Measurements from ENCODE around the gene MAP3K12. TPM values are rescaled to one million over a fixed set of nuclear protein-coding genes. Genes with fewer than 3 reads are reported as not detected.
A peak's percentile ranks its signal among the peaks of the same experiment; 100 is the strongest.

Gene MAP3K12
- total and polyA plus RNA-seq, 2 of the 13 experiments (the other 11 are each of a cell fraction or from before 2014, with no cell fraction given), result 0.20 to 1.1 TPM

GRCh38 chr12:53508534-53509170 is 9.4 kb upstream of the MAP3K12 start (continued):
- TF ChIP-seq IKZF5 (CRISPR knock-in tag; IDR thresholded peaks at IDR 0.05) (peak; percentile 58; the same call in 1 of the 2 replicates), JARID2 (CRISPR knock-in tag; IDR thresholded peaks at IDR 0.05; ENCODE audit: insufficient replicate concordance) (no peak), FLYWCH1 (CRISPR knock-in tag; IDR thresholded peaks at IDR 0.05) (no peak), ZNF740 (CRISPR knock-in tag; IDR thresholded peaks at IDR 0.05) (no peak), ZNF160 (CRISPR knock-in tag; IDR thresholded peaks at IDR 0.05) (no peak), IRF1 (CRISPR knock-in tag; IDR thresholded peaks at IDR 0.05; ENCODE audit: low read depth) (no peak), KDM6A (CRISPR knock-in tag; IDR thresholded peaks at IDR 0.05; ENCODE audit: low read depth) (no peak), NKX3-1 (CRISPR knock-in tag; IDR thresholded peaks at IDR 0.05) (no peak), HOXA5 (CRISPR knock-in tag; IDR thresholded peaks at IDR 0.05) (no peak), ZXDC (CRISPR knock-in tag; IDR thresholded peaks at IDR 0.05) (no peak), HCFC1 (IDR thresholded peaks at IDR 0.05; ENCODE audit: low read depth, low read length) (no peak), HES4 (CRISPR knock-in tag; IDR thresholded peaks at IDR 0.05; ENCODE audit: borderline replicate concordance) (no peak), ARID2 (CRISPR knock-in tag; IDR thresholded peaks at IDR 0.05; ENCODE audit: borderline replicate concordance) (no peak), ZNF792 (CRISPR knock-in tag; IDR thresholded peaks at IDR 0.05) (no peak), SAP130 (CRISPR knock-in tag; IDR thresholded peaks at IDR 0.05; ENCODE audit: low read depth) (peak; percentile 40; the same call in 1 of the 2 replicates), KLF11 (CRISPR knock-in tag; IDR thresholded peaks at IDR 0.05) (no peak), PCBP1 (IDR thresholded peaks at IDR 0.05; ENCODE audit: borderline replicate concordance, low read depth, low read length) (no peak), PLSCR1 (CRISPR knock-in tag; IDR thresholded peaks at IDR 0.05; ENCODE audit: borderline replicate concordance) (no peak), ZNF205 (CRISPR knock-in tag; IDR thresholded peaks at IDR 0.05) (no peak), ZNF652 (CRISPR knock-in tag; IDR thresholded peaks at IDR 0.05; ENCODE audit: borderline replicate concordance, low read depth) (no peak)
- TF ChIP-seq, protein P1, sequence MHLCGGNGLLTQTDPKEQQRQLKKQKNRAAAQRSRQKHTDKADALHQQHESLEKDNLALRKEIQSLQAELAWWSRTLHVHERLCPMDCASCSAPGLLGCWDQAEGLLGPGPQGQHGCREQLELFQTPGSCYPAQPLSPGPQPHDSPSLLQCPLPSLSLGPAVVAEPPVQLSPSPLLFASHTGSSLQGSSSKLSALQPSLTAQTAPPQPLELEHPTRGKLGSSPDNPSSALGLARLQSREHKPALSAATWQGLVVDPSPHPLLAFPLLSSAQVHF (CRISPR knock-in tag; IDR thresholded peaks at IDR 0.05), result no peak
- TF ChIP-seq, protein P2, sequence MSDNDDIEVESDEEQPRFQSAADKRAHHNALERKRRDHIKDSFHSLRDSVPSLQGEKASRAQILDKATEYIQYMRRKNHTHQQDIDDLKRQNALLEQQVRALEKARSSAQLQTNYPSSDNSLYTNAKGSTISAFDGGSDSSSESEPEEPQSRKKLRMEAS (IDR thresholded peaks at IDR 0.05), result no peak
- TF ChIP-seq, protein P3, sequence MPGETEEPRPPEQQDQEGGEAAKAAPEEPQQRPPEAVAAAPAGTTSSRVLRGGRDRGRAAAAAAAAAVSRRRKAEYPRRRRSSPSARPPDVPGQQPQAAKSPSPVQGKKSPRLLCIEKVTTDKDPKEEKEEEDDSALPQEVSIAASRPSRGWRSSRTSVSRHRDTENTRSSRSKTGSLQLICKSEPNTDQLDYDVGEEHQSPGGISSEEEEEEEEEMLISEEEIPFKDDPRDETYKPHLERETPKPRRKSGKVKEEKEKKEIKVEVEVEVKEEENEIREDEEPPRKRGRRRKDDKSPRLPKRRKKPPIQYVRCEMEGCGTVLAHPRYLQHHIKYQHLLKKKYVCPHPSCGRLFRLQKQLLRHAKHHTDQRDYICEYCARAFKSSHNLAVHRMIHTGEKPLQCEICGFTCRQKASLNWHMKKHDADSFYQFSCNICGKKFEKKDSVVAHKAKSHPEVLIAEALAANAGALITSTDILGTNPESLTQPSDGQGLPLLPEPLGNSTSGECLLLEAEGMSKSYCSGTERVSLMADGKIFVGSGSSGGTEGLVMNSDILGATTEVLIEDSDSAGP (CRISPR knock-in tag; IDR thresholded peaks at IDR 0.05; ENCODE audit: borderline replicate concordance), result 0 out of 2 replicates have a peak, but pooled peaks have one; percentile 26

Measured in HepG2 (cell line).